ENCODE data around the gene ERICH6.

DNA sequence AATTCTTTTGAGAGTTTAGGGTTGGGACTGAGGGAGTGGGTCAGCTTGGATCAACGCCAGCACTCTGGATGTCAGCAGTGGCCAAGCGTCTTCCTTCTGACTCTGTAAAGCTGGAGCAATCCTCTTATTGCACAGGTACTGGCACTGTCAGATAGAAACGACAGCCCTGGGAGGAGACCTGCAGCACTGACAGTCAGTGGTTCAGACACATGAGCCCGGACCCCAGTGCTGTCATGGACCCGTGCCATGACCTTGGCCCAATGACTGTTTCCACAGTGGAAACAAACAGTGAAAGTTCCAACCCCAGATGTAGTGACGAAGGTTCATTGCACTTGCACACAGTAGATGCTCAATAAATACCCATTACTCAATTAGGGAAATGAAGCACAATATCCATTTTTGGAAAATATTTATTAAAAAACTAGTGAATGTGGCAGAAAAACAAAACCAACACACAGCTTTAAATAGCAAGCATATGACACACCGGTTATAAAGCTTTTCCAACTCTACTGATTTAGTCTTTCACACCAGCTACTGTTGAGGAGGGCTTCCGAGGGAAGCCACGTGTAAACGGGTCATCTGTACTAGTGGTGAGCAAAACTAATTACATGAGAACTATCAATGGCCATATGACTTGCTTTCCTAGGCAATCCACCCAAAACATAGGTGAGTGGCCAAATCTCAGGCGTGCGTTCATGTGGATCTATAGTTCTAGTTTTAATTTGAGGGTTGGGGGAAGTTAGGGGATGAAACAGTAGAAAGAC is 37.2 kb upstream of the ERICH6 start:
- TF ChIP-seq, protein P1, sequence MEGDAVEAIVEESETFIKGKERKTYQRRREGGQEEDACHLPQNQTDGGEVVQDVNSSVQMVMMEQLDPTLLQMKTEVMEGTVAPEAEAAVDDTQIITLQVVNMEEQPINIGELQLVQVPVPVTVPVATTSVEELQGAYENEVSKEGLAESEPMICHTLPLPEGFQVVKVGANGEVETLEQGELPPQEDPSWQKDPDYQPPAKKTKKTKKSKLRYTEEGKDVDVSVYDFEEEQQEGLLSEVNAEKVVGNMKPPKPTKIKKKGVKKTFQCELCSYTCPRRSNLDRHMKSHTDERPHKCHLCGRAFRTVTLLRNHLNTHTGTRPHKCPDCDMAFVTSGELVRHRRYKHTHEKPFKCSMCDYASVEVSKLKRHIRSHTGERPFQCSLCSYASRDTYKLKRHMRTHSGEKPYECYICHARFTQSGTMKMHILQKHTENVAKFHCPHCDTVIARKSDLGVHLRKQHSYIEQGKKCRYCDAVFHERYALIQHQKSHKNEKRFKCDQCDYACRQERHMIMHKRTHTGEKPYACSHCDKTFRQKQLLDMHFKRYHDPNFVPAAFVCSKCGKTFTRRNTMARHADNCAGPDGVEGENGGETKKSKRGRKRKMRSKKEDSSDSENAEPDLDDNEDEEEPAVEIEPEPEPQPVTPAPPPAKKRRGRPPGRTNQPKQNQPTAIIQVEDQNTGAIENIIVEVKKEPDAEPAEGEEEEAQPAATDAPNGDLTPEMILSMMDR (IDR thresholded peaks at IDR 0.05 in 2 of 3, conservative IDR thresholded peaks at IDR 0.05 in 1 of 3; ENCODE audit: control insufficient read depth in 2 of 3, extremely low read depth in 1 of 3, insufficient read depth in 1 of 3, low read depth in 3 of 3, low read length in 3 of 3): no peak
- no peak for TF ChIP-seq SP1 (IDR thresholded peaks at IDR 0.05; ENCODE audit: low read depth, low read length)
- TF ChIP-seq, protein P2, sequence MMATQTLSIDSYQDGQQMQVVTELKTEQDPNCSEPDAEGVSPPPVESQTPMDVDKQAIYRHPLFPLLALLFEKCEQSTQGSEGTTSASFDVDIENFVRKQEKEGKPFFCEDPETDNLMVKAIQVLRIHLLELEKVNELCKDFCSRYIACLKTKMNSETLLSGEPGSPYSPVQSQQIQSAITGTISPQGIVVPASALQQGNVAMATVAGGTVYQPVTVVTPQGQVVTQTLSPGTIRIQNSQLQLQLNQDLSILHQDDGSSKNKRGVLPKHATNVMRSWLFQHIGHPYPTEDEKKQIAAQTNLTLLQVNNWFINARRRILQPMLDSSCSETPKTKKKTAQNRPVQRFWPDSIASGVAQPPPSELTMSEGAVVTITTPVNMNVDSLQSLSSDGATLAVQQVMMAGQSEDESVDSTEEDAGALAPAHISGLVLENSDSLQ (IDR thresholded peaks at IDR 0.05): no peak
- TF ChIP-seq, protein P3, sequence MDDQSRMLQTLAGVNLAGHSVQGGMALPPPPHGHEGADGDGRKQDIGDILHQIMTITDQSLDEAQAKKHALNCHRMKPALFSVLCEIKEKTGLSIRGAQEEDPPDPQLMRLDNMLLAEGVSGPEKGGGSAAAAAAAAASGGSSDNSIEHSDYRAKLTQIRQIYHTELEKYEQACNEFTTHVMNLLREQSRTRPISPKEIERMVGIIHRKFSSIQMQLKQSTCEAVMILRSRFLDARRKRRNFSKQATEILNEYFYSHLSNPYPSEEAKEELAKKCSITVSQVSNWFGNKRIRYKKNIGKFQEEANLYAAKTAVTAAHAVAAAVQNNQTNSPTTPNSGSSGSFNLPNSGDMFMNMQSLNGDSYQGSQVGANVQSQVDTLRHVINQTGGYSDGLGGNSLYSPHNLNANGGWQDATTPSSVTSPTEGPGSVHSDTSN (IDR thresholded peaks at IDR 0.05; ENCODE audit: insufficient replicate concordance, low read depth, low read length): no peak
- no peak for TF ChIP-seq SIN3A (IDR thresholded peaks at IDR 0.05; ENCODE audit: low read depth, low read length)
